Measurements from ENCODE around the gene SCLY.

The SCLY gene

DNA sequence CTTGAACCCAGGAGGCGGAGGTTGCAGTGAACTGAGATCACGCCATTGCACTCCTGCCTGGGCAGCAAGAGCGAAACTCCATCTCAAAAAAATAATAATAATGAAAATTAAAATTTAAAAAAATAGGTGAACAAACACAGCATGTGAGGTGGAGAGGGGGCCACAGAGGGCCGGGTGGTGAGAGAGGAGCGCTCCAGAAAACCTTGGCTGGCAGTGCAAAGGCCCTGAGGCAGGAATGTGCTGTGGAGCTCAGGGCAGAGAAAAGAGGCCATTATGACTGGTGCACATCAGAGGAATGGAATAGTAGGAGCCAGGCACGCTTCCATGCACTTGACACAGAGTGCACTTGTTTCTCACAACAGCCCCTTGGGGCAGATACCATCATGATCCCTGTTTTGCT, 21.6 kb upstream of the SCLY start:
- Histone ChIP-seq H3K27ac (no peak overlapping the region), H3K4me3 (no peak overlapping the region)
- TF ChIP-seq, protein P1, sequence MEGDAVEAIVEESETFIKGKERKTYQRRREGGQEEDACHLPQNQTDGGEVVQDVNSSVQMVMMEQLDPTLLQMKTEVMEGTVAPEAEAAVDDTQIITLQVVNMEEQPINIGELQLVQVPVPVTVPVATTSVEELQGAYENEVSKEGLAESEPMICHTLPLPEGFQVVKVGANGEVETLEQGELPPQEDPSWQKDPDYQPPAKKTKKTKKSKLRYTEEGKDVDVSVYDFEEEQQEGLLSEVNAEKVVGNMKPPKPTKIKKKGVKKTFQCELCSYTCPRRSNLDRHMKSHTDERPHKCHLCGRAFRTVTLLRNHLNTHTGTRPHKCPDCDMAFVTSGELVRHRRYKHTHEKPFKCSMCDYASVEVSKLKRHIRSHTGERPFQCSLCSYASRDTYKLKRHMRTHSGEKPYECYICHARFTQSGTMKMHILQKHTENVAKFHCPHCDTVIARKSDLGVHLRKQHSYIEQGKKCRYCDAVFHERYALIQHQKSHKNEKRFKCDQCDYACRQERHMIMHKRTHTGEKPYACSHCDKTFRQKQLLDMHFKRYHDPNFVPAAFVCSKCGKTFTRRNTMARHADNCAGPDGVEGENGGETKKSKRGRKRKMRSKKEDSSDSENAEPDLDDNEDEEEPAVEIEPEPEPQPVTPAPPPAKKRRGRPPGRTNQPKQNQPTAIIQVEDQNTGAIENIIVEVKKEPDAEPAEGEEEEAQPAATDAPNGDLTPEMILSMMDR (IDR thresholded peaks at IDR 0.05) = no peak
- no peak for DNase-seq (ENCODE audit: low spot score)

DNA sequence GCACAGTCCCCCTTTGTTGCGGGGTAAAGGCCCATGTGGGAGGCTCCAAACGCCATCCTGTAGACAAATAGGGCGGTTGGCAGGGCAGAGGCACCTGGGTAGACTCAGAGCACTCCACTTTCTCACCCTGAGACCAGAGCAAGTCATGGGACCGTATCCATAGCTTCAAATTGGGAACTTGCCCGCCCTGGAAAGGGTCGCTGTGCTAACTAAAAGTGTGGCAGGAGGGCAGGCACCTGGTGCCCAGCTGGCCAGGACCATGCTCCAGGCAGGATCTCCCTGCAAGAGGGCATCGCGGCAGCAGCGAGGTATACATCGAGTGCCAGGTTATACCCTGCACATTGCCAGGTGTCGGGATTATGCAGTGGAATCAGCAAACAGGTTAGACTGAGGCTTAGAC, 20.8 kb upstream of the SCLY start:
- no peak for DNase-seq (ENCODE audit: low spot score)
- no peak overlapping the region for H3K4me3 ChIP-seq
- TF ChIP-seq, protein P1 (IDR thresholded peaks at IDR 0.05) = no peak
- no peak overlapping the region for H3K27ac ChIP-seq

DNA sequence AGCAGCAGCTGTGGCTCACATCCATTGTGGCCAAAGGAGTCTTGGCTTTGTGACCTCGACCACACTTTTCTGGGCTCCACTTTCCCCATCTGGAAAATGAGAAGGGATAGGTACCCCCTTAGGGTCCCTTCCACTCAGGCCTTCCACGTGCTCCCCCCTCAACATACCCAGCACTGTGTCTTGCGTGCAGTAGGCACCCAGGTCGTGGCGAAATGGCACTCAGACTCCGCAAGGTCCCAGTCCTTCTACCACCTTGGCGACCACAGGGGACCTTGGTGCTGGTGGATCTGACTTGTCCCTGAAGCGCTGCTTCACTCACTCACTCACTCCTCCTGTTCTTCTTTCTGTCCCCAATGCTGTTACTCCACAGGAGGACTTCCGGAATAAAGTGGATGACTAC, 19.9 kb upstream of the SCLY start:
- Histone ChIP-seq H3K4me3 (no peak overlapping the region), H3K27ac (no peak overlapping the region)
- no peak for DNase-seq (ENCODE audit: low spot score)
- TF ChIP-seq, protein P1 (IDR thresholded peaks at IDR 0.05) = no peak

DNA sequence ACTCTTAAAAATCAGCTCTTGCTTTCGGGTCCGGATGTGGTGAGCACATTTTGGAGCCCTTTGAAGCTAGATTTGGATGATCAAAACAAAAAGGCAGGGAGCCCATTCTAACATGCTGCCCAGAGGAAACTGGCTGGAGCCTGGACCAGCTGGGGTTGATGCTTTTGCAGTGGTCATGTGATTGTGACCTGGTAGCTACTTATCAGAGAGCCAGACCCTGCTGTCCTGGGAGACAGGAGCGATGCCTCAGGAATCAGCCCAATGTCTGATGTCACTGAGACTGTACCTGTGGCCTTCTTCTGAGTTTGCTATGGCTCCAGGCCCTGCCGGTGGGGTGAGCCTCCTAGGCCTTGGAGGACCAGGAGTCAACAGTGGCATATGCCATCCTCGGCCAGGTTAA, 18.7 kb upstream of the SCLY start:
- no peak for DNase-seq (ENCODE audit: low spot score)
- H3K4me3 ChIP-seq = no peak overlapping the region
- TF ChIP-seq, protein P1 (IDR thresholded peaks at IDR 0.05) = no peak
- no peak overlapping the region for H3K27ac ChIP-seq

DNA sequence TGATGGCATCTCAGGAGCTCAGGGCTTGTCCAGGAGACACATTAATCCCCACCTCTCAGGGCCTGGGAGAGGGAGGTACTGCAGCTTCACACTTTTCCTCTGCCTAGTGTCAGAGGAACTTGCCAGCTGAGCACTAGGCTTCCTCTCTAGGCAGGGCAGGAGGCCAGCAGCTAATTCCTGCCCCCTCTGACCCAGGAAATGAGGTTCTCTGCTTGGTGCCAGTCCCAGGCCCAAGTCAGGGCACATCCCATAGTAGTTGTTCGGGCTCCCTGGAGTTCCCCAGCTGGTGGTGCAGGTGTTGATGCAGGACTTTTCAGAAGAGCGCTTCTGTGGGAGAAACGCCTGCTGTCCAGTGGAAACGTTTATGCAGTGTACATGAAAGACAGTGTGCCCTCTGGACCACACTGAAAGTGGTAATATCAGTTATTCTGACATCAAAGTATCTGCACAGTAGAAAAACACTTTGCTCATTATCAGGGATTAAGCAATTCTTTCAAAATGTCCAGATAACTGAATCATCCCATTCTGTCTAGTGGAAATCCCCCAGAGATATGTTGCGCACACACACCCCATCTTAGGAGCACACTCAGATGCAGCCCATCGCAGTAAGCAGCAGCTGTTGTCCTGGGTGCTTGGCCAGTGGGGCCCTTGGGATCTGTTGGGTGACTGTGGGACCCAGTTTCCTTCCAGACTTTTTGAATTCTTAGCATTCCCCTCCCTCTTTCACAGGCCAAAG, 17.8 kb upstream of the SCLY start:
- TF ChIP-seq, protein P1 (IDR thresholded peaks at IDR 0.05) = no peak
- no peak for DNase-seq (ENCODE audit: low spot score)
- Histone ChIP-seq H3K4me3 (no peak overlapping the region), H3K27ac (no peak overlapping the region)

DNA sequence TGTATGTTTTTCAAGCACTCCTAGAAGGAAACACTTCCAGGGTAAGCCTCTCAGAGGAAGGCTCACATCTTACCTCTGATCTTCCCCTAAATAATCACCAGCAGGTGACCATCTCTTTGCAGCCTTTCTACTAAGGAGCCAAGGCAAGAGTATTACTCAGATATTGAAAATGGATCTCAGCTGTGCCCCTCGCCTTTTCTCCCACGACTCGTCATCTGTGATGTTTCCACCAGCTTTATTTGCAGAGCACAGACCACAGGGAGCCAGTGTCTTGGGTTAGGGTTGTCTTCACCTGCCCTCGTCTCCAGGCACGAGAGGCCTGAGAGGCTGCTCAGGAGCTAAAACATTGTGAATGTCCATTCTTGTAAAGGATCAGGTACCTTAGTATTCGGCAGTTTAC, 16.9 kb upstream of the SCLY start:
- H3K4me3 ChIP-seq = no peak overlapping the region
- TF ChIP-seq, protein P1 (IDR thresholded peaks at IDR 0.05) = no peak
- no peak for DNase-seq (ENCODE audit: low spot score)
- no peak overlapping the region for H3K27ac ChIP-seq

DNA sequence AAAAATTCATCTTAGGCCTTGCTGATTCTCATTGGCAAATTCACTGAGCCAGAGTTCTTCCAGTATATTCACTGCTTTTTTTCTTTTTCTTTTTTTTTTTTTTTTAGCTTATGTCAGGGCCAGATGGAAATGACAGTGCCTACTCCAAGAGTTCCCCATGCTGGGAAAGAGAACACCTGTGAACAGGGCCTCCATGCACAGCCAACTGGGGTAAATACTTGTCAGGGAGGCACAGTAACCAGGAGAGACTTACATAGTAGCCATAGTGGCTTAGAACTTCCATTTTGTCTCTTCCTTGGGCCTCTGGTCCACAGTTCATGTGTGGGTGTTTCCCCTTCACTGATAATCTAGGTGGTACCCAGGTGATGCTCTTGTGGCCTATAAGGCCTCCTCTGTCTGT, 15.2 kb upstream of the SCLY start:
- H3K27ac ChIP-seq = no peak overlapping the region
- DNase-seq (ENCODE audit: low spot score) = no peak
- H3K4me3 ChIP-seq = no peak overlapping the region
- TF ChIP-seq, protein P1 (IDR thresholded peaks at IDR 0.05) = no peak

All from coronary artery (tissue), 2 donors.